Lung (tissue), 12 donors: ENCODE measurements around the gene RACGAP1. TPM values are rescaled to one million over a fixed set of nuclear protein-coding genes. Genes with fewer than 3 reads are reported as not detected.

ENCODE experiments used
- ATAC-seq: fragments of 200-7000 bp; cut with Tn5 transposase; one replicate; pipeline ENCODE4 v1.9.1; 2020; ENCODE audit warnings: moderate number of reproducible peaks; ENCODE audit not compliant: insufficient read depth, low FRiP score
- DNase-seq, 3 donors: peaks; one replicate each; pipeline ENCODE4 v3.0.0-alpha.2; 2013 to 2017
- H3K27ac ChIP-seq, 2 donors: one replicate each; pipeline ENCODE4 v1.5.1; 2013; ENCODE audit warnings: mild to moderate bottlenecking in 2 of 2, moderate library complexity in 2 of 2, control low read depth in 1 of 2, inconsistent platforms in 1 of 2, low read depth in 1 of 2, low read length in 1 of 2
- H3K27me3 ChIP-seq, 3 donors: one replicate each; pipeline ENCODE4 v1.5.1; 2013; ENCODE audit warnings: low read length in 2 of 3; ENCODE audit not compliant: control insufficient read depth in 3 of 3, insufficient read depth in 3 of 3
- H3K36me3 ChIP-seq, 4 donors: one replicate each; pipeline ENCODE4 v1.5.1; 2013; ENCODE audit warnings: low read length in 4 of 4, mild to moderate bottlenecking in 1 of 4, moderate library complexity in 1 of 4; ENCODE audit not compliant: control insufficient read depth in 4 of 4, insufficient read depth in 4 of 4
- H3K4me1 ChIP-seq, 5 donors: one replicate each; pipeline ENCODE4 v1.5.1; 2013; ENCODE audit warnings: low read length in 5 of 5, mild to moderate bottlenecking in 2 of 5, moderate library complexity in 1 of 5; ENCODE audit not compliant: control insufficient read depth in 5 of 5, insufficient read depth in 5 of 5
- H3K4me3 ChIP-seq: one replicate; pipeline ENCODE4 v1.5.1; 2013; ENCODE audit warnings: mild to moderate bottlenecking, control low read depth, moderate library complexity
- H3K9ac ChIP-seq, 2 donors: one replicate each; pipeline ENCODE4 v1.5.1; 2013; ENCODE audit warnings: low read length in 2 of 2, control low read depth in 1 of 2; ENCODE audit not compliant: insufficient read depth in 1 of 2
- H3K9me3 ChIP-seq, 4 donors: one replicate each; pipeline ENCODE4 v1.5.1; 2013; ENCODE audit warnings: low read length in 3 of 4, mild to moderate bottlenecking in 1 of 4, moderate library complexity in 1 of 4; ENCODE audit not compliant: control insufficient read depth in 4 of 4, insufficient read depth in 3 of 4
- WGBS, 2 donors: extraction: QIAGEN DNeasy Blood & Tissue Kit; methylation state at CpG; one replicate each; pipeline ENCODE4 v1.1.7; 2013; 5-methylcytosine and 5-hydroxymethylcytosine counted together
- polyA plus RNA-seq, 2 donors: library from polyadenylated mRNA; stranded (reverse); fragments of 200-250 nt; gene quantifications; one replicate each; pipeline ENCODE4 v1.2.1, GENCODE V29; 2013
- total RNA-seq, 2 donors: library from RNA; depleted of rRNA in 1 of 2; stranded (reverse); fragments of >200 nt in 1 of 2; gene quantifications; one replicate each; pipeline ENCODE4 v1.2.1, GENCODE V29; 2014 to 2021
- TF ChIP-seq, protein P1 (sequence below): IDR thresholded peaks from 2 replicates; pipeline ENCODE4 v1.5.1; 2012; ENCODE audit warnings: mild to moderate bottlenecking; ENCODE audit errors: control extremely low read depth, extremely low read depth
- donor health status: control.
- donor health status: control.
- donor health status: Bipolar disorder and iron deficiency.
- donor health status: healthy.
- donor health status: DM: yes; HTN: yes; CAD: no.

Gene RACGAP1
- total and polyA plus RNA-seq, 4 donors = 3.8 to 26.8 (median 10.2) TPM

DNA sequence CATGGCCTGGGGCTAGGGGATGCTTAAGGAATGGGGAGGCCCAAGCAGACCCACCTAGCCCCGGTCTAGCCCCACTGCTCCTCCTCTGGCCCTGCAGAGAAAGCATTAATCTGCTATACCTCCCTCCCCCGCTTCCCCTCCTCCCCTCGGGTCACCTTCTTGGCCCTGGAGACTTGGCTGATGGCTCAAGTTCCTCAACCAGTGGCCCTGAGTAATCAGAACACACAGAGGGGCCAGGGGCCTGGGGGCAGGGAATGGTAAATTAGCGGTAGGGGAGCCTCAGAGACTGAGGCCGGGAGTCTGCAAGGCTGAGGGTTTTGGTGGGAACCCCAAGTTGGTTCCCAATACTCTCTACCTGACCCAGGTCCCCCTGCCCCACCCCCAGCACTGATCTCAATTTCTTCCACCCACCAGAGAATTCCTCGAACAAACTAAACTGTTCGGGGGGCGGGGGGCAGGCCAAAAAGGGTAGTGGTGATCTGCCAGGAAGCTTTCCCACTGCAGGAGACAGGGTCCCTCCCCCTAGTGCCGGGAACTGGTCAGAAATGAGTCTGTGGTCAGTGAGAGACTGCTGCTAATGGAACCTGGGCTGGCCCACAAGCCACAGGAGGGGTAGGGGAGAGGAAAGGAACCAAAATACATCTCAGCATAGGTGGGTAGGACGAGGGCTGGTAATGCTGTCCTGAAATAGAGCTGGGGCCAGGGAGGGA lies 47.1 kb upstream of the RACGAP1 start:
- H3K36me3 ChIP-seq = no peaks in the 10 kb centered on the region
- DNase-seq (no peak), ATAC-seq (no peak)
- no peaks in the 10 kb centered on the region for H3K9me3 ChIP-seq
- TF ChIP-seq, protein P1, sequence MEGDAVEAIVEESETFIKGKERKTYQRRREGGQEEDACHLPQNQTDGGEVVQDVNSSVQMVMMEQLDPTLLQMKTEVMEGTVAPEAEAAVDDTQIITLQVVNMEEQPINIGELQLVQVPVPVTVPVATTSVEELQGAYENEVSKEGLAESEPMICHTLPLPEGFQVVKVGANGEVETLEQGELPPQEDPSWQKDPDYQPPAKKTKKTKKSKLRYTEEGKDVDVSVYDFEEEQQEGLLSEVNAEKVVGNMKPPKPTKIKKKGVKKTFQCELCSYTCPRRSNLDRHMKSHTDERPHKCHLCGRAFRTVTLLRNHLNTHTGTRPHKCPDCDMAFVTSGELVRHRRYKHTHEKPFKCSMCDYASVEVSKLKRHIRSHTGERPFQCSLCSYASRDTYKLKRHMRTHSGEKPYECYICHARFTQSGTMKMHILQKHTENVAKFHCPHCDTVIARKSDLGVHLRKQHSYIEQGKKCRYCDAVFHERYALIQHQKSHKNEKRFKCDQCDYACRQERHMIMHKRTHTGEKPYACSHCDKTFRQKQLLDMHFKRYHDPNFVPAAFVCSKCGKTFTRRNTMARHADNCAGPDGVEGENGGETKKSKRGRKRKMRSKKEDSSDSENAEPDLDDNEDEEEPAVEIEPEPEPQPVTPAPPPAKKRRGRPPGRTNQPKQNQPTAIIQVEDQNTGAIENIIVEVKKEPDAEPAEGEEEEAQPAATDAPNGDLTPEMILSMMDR = no peak
- 71 to 72% methylated on average over 10 of the region's 10 CpGs for WGBS, 2 donors
- H3K27ac ChIP-seq = no peak overlapping the region
- no peak overlapping the region for H3K4me3 ChIP-seq
- no peak overlapping the region for H3K9ac ChIP-seq
- peaks cover 0 to 9% (median 4%) of the 10 kb centered on the region in 5 donors for H3K4me1 ChIP-seq
- H3K27me3 ChIP-seq = no peaks in the 10 kb centered on the region

DNA sequence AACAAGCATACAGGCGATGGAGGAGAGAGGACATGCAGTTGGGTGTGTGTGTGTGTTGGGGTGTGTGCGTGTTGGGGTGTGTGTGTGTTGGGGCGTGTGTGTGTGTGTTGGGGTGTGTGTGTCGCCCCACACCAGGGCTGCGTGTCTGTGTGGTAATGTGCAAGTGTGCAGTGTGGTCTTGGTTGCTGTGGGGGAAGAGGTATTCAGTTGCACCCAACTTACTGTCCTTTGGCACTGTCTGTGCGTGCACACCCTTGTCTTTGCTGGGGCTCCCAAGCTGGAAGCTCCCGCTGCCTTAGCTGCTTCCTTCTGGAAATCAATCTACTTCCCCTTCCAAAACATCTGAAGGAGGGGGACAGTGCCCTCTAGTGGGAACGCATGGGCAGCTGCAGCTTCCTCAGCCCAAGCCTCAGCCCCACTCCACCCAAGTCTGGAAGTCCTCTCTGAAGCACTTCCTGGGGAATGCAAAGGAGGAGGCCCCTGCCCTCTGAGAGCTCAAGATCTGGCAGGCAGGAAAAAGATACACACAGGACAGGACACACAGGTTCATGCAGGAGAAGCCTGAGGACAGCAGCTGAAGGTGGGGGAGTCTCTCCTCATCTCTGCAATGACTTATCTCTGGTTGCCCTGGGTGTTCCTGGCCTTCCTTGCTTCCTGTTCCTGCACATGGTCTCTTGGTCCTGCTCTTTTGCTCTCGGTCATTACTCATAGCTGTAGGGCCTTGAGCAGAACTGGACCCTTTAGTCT lies 45.2 kb upstream of the RACGAP1 start:
- ATAC-seq (peak; percentile 82), DNase-seq (peak; percentile 88 to 93 (median 88))
- peak overlapping the region in 1 of 2 donors; percentile 37 for H3K27ac ChIP-seq
- TF ChIP-seq, protein P1 = peak; percentile 90
- H3K9me3 ChIP-seq = no peaks in the 10 kb centered on the region
- no peaks in the 10 kb centered on the region for H3K27me3 ChIP-seq
- peaks cover 0 to 8% (median 4%) of the 10 kb centered on the region in 5 donors for H3K4me1 ChIP-seq
- no peaks in the 10 kb centered on the region for H3K36me3 ChIP-seq
- H3K4me3 ChIP-seq = no peak overlapping the region
- WGBS, 2 donors = 43 to 46% methylated on average over 9 of the region's 9 CpGs
- no peak overlapping the region for H3K9ac ChIP-seq

DNA sequence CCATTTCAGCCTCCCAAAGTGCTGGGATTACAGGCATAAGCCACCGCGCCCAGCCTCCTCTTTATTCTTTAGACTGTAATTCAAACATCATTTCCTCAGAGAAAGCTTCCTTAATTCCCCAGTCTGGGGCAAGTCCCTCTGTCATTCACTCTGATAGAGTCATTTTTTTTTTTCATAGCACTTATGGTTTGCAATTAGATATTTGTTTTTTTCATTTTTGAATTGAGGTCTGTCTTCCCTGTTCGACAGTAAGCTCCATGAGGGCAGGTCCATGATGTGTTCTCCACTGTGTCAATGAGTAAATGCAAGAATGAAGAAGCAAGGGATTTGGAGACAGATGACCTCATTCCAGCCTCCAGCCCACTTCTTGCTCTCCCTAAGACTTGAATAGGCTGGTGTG lies 44.2 kb upstream of the RACGAP1 start:
- Histone ChIP-seq H3K9ac (no peak overlapping the region), H3K9me3 (no peaks in the 10 kb centered on the region), H3K4me1 (peaks cover 0 to 5% (median 4%) of the 10 kb centered on the region in 5 donors), H3K27ac (no peak overlapping the region), H3K27me3 (no peaks in the 10 kb centered on the region), H3K4me3 (no peak overlapping the region), H3K36me3 (no peaks in the 10 kb centered on the region)
- DNase-seq (no peak), ATAC-seq (no peak)
- TF ChIP-seq, protein P1 = no peak
- WGBS, 2 donors = 93 to 98% methylated on average over 3 of the region's 3 CpGs
